HEK293 (cell line): ENCODE measurements around the gene PPP1R18.
"Not testable (repeated sequence)": the region's sequence is repeated elsewhere in the genome, so short reads cannot be mapped to it uniquely, and the experiment has no call there.

Source experiments
- CTCF ChIA-PET: fragments of 350-600 bp; formaldehyde crosslinking; extraction: SDS; loops from one replicate; lab custom pipeline; 2021; ENCODE audit warnings: antibody characterized with exemption; lab: Yijun Ruan, JAX
- POLR2A ChIA-PET: fragments of 300-600 bp; formaldehyde crosslinking; extraction: SDS; loops from one replicate; lab custom pipeline; 2020; ENCODE audit warnings: antibody characterized with exemption, inconsistent platforms; lab: Yijun Ruan, JAX
- H3K27ac ChIP-seq: fragments of 200-500 bp; sonication (Bioruptor generic); 2 replicates; pipeline ENCODE4 v1.5.1; 2014; ENCODE audit warnings: low read depth, low read length, control low read depth, inconsistent platforms; ENCODE audit errors: extremely low read depth
- H3K36me3 ChIP-seq, 2 experiments: fragments of 200-500 bp in 1 of 2; sonication (Bioruptor generic) in 1 of 2; 1 replicate in 1 of 2; 2 replicates in 1 of 2; pipeline ENCODE4 v1.5.1; 2014 to 2017; ENCODE audit warnings: inconsistent platforms in 2 of 2, low read length in 2 of 2; ENCODE audit not compliant: control insufficient read depth in 2 of 2, insufficient read depth in 1 of 2
- H3K4me1 ChIP-seq: fragments of 200-500 bp; sonication (Bioruptor generic); 2 replicates; pipeline ENCODE4 v1.5.1; 2014; ENCODE audit warnings: mild to moderate bottlenecking, low read length, inconsistent platforms; ENCODE audit not compliant: control insufficient read depth, insufficient read depth
- H3K4me3 ChIP-seq: 2 replicates; pipeline ENCODE4 v1.5.1; 2011; ENCODE audit warnings: low read depth, mild to moderate bottlenecking, control low read depth, low read length, moderate library complexity
- H3K9me3 ChIP-seq: fragments of 200-500 bp; sonication (Bioruptor generic); 2 replicates; pipeline ENCODE4 v1.5.1; 2014; ENCODE audit warnings: low read depth, low read length, inconsistent platforms; ENCODE audit not compliant: control insufficient read depth, insufficient read depth
- BCL11A ChIP-seq: fragments of 450-650 bp; formaldehyde crosslinking; IDR thresholded peaks from 2 replicates; pipeline ENCODE4 v1.5.1; 2016; ENCODE audit warnings: low read depth, missing biosample characterization, missing genetic modification characterization
- EGR2 ChIP-seq: fragments of 450-650 bp; formaldehyde crosslinking; IDR thresholded peaks from 2 replicates; pipeline ENCODE4 v1.5.1; 2016; ENCODE audit warnings: low read depth, missing biosample characterization, missing genetic modification characterization
- SALL2 ChIP-seq: fragments of 450-650 bp; formaldehyde crosslinking; IDR thresholded peaks from 2 replicates; pipeline ENCODE4 v1.5.0; 2017; ENCODE audit warnings: missing biosample characterization, mild to moderate bottlenecking, missing genetic modification characterization, borderline replicate concordance
- SCRT2 ChIP-seq: fragments of 450-650 bp; formaldehyde crosslinking; IDR thresholded peaks from 2 replicates; pipeline ENCODE4 v1.5.1; 2016; ENCODE audit warnings: missing biosample characterization, missing genetic modification characterization
- ZFHX2 ChIP-seq: fragments of 450-650 bp; formaldehyde crosslinking; conservative IDR thresholded peaks from 2 replicates; pipeline ENCODE4 v1.5.1; 2016; ENCODE audit warnings: missing biosample characterization, missing genetic modification characterization
- ZNF335 ChIP-seq: fragments of 450-650 bp; formaldehyde crosslinking; conservative IDR thresholded peaks from 2 replicates; pipeline ENCODE4 v1.5.1; 2016; ENCODE audit warnings: missing biosample characterization, missing genetic modification characterization
- ZNF394 ChIP-seq: fragments of 450-650 bp; formaldehyde crosslinking; IDR thresholded peaks from 2 replicates; pipeline ENCODE4 v1.5.1; 2016; ENCODE audit warnings: missing biosample characterization, missing genetic modification characterization, mild to moderate bottlenecking, moderate library complexity, borderline replicate concordance
- ZNF473 ChIP-seq: fragments of 450-650 bp; formaldehyde crosslinking; IDR thresholded peaks from 2 replicates; pipeline ENCODE4 v1.5.1; 2017; ENCODE audit warnings: missing biosample characterization, missing genetic modification characterization
- ZNF521 ChIP-seq: fragments of 450-650 bp; formaldehyde crosslinking; IDR thresholded peaks from 2 replicates; pipeline ENCODE4 v1.5.1; 2017; ENCODE audit warnings: missing biosample characterization, mild to moderate bottlenecking, missing genetic modification characterization
- ZNF549 ChIP-seq: fragments of 450-650 bp; IDR thresholded peaks from 2 replicates; pipeline ENCODE4 v1.5.1; 2018; ENCODE audit warnings: missing biosample characterization, missing genetic modification characterization, mild to moderate bottlenecking, inconsistent platforms, moderate library complexity
- ZNF600 ChIP-seq: fragments of 450-650 bp; formaldehyde crosslinking; IDR thresholded peaks from 2 replicates; pipeline ENCODE4 v1.5.1; 2016; ENCODE audit warnings: missing biosample characterization, missing genetic modification characterization
- ZNF658 ChIP-seq: fragments of 450-650 bp; formaldehyde crosslinking; IDR thresholded peaks from 2 replicates; pipeline ENCODE4; 2016; ENCODE audit warnings: missing biosample characterization, missing genetic modification characterization
- ZNF677 ChIP-seq: fragments of 450-650 bp; IDR thresholded peaks from 2 replicates; pipeline ENCODE4 v1.5.0; 2018; ENCODE audit warnings: missing biosample characterization, mild to moderate bottlenecking, missing genetic modification characterization, moderate library complexity
- ZNF785 ChIP-seq: fragments of 450-650 bp; formaldehyde crosslinking; IDR thresholded peaks from 2 replicates; pipeline ENCODE4 v1.5.1; 2016; ENCODE audit warnings: missing biosample characterization, missing genetic modification characterization
- TF ChIP-seq, protein P1 (sequence below): fragments of 450-650 bp; formaldehyde crosslinking; IDR thresholded peaks from 2 replicates; pipeline ENCODE4 v1.5.1; 2016; ENCODE audit warnings: missing biosample characterization, missing genetic modification characterization
- TF ChIP-seq, protein P2 (sequence below): sonication (generic); formaldehyde crosslinking; IDR thresholded peaks from 2 replicates; pipeline ENCODE4 v1.8.1; 2022; ENCODE audit warnings: mild to moderate bottlenecking, moderate library complexity, missing genetic modification reagents
- TF ChIP-seq, protein P3 (sequence below): fragments of 450-650 bp; formaldehyde crosslinking; IDR thresholded peaks from 2 replicates; pipeline ENCODE4 v1.5.1; 2016; ENCODE audit warnings: missing biosample characterization, missing genetic modification characterization

PPP1R18 gene

DNA sequence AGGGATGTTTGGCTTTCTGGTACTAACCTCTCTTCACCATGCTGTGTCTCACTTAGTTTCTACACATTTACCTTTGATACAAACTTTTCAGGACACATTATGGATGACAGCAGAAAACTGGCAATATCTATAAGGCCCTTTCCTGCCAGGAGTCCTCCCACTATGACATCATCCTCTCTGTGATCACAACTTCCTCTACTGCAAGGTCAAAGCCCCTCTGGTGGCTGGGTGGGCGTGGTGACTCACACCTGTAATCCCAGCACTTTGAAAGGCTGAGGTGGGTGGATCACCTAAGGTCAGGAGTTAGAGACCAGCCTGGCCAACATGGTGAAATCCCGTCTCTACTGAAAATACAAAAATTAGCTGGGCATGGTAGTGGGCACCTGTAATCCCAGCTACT, 20.1 kb downstream of the PPP1R18 start (continued):
- TF ChIP-seq SCRT2 (tag by site-specific recombination), result peak; percentile 70
- peak; percentile 95 for TF ChIP-seq ZFHX2 (tag by site-specific recombination)
- TF ChIP-seq, protein P1, sequence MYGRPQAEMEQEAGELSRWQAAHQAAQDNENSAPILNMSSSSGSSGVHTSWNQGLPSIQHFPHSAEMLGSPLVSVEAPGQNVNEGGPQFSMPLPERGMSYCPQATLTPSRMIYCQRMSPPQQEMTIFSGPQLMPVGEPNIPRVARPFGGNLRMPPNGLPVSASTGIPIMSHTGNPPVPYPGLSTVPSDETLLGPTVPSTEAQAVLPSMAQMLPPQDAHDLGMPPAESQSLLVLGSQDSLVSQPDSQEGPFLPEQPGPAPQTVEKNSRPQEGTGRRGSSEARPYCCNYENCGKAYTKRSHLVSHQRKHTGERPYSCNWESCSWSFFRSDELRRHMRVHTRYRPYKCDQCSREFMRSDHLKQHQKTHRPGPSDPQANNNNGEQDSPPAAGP (tag by site-specific recombination), result 0 out of 2 replicates have a peak, but pooled peaks have one; percentile 16

DNA sequence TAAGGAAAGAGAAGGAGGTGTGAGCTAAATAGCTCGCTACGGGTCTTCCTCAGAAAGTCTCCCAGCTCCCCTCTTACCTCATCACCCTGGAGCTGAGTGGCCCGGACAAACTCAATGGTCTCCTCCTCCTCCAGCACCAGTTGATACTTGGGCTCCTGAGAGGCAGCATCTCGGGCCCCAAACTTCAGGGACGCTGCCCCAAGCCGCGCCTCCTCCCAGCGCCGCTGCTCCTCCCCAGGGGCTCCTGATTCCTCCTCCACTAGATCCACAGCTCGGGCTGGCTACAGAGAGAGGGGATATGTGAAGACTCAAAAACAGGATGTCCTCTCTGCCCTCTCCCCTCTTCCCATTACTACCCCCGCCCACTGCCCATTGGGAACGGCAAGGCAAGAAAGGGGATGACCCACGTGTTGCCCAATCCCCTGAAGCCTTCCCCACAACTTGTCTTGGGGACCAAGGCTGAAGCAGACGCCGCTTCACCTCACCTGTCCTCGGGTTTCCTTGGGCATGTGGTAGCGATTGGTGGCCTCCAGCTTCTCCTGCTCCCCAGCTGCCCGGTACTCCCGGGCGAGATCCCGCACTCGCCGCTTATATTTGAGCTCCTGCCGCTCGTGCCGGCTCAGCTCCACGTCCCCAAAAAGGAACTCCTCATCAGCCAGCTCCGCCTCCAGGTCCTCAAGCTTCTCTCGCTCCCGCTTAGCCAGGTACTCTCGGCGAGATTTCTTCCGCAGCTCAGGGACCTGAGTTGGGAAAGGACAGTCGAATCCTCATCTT, 21.3 kb downstream of the PPP1R18 start:
- CTCF ChIA-PET, result interaction anchor here (0.6 to 1.6 kb wide), 6 partner anchors 13 to 829 kb away, joined by 3 to 9 read pairs (median 3); no protein-coding TSS in a partner anchor
- TF ChIP-seq ZNF521 (tag by site-specific recombination) (no peak), ZNF658 (no peak), ZNF473 (tag by site-specific recombination) (no peak), SALL2 (no peak), ZNF677 (tag by site-specific recombination) (no peak), ZNF785 (no peak)
- TF ChIP-seq, protein P2, sequence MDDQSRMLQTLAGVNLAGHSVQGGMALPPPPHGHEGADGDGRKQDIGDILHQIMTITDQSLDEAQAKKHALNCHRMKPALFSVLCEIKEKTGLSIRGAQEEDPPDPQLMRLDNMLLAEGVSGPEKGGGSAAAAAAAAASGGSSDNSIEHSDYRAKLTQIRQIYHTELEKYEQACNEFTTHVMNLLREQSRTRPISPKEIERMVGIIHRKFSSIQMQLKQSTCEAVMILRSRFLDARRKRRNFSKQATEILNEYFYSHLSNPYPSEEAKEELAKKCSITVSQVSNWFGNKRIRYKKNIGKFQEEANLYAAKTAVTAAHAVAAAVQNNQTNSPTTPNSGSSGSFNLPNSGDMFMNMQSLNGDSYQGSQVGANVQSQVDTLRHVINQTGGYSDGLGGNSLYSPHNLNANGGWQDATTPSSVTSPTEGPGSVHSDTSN (CRISPR knock-in tag), result no peak
- POLR2A ChIA-PET, result interaction anchor here (0.6 to 1.4 kb wide), 3 partner anchors 52 to 462 kb away, joined by 3 to 5 read pairs (median 4); no protein-coding TSS in a partner anchor
- peaks cover 56 to 78% of the 10 kb centered on the region in 2 experiments for H3K36me3 ChIP-seq
- no peaks in the 10 kb centered on the region for H3K4me1 ChIP-seq
- no peak overlapping the region for H3K27ac ChIP-seq
- no peaks in the 10 kb centered on the region for H3K9me3 ChIP-seq
- no peak overlapping the region for H3K4me3 ChIP-seq

DNA sequence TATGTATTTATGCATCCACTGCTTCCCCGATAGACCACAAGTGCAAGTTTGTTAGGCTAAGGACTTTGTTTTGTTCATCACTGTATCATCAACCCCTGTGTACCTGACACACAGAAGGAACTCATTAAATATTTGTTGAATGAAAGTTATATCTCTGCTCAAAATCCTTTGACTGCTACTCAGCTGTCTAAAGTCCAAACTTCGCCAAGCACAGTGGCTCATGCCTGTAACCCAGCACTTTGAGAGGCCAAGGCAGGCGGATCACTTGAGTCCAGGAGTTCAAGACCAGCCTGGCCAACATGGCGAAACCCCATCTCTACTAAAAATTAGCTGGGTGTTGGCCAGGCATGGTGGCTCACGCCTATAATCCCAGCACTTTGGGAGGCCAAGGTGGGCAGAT, 28.5 kb downstream of the PPP1R18 start:
- CTCF ChIA-PET, result interaction anchor here (0.6 to 0.7 kb wide), 2 partner anchors 16 to 413 kb away, joined by 3 read pairs; no protein-coding TSS in a partner anchor
- not testable (repeated sequence) for H3K27ac ChIP-seq

DNA sequence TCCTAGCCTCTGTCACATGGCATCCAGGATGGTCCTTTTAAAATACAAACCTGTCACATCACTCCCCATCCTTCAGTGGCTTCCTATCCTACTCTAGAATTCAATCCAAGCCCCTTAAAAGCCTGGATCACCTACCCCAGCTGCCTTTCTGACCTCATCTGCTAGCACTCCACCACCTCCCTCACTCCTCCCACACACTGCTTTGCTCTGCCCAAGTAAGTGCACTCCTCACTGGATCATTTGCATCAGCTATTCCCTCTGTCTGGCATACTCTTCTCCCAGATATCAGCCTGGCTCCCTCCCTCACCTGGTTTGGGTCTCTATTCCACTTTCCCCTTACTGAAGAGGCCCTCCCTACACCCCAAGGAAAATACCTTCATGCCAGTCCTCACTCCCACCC, 29.0 kb downstream of the PPP1R18 start:
- CTCF ChIA-PET, result interaction anchor here (0.6 to 1.3 kb wide), 2 partner anchors 15 to 17 kb away, joined by 3 to 4 read pairs; partner anchors contain the start of gene DHX16
- Histone ChIP-seq H3K36me3 (peaks cover 49 to 92% of the 10 kb centered on the region in 2 experiments), H3K4me1 (no peaks in the 10 kb centered on the region), H3K4me3 (no peak overlapping the region), H3K27ac (no peak overlapping the region), H3K9me3 (no peaks in the 10 kb centered on the region)
- POLR2A ChIA-PET, result interaction anchor here (1.1 to 1.6 kb wide), 2 partner anchors 15 kb away, joined by 3 to 5 read pairs; partner anchors contain the start of gene DHX16
- peak; percentile 95 for TF ChIP-seq ZFHX2 (tag by site-specific recombination)
- peak; percentile 96 for TF ChIP-seq EGR2 (tag by site-specific recombination)
- TF ChIP-seq, protein P3, sequence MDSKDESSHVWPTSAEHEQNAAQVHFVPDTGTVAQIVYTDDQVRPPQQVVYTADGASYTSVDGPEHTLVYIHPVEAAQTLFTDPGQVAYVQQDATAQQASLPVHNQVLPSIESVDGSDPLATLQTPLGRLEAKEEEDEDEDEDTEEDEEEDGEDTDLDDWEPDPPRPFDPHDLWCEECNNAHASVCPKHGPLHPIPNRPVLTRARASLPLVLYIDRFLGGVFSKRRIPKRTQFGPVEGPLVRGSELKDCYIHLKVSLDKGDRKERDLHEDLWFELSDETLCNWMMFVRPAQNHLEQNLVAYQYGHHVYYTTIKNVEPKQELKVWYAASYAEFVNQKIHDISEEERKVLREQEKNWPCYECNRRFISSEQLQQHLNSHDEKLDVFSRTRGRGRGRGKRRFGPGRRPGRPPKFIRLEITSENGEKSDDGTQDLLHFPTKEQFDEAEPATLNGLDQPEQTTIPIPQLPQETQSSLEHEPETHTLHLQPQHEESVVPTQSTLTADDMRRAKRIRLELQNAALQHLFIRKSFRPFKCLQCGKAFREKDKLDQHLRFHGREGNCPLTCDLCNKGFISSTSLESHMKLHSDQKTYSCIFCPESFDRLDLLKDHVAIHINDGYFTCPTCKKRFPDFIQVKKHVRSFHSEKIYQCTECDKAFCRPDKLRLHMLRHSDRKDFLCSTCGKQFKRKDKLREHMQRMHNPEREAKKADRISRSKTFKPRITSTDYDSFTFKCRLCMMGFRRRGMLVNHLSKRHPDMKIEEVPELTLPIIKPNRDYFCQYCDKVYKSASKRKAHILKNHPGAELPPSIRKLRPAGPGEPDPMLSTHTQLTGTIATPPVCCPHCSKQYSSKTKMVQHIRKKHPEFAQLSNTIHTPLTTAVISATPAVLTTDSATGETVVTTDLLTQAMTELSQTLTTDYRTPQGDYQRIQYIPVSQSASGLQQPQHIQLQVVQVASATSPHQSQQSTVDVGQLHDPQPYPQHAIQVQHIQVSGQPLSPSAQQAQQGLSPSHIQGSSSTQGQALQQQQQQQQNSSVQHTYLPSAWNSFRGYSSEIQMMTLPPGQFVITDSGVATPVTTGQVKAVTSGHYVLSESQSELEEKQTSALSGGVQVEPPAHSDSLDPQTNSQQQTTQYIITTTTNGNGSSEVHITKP (tag by site-specific recombination), result no peak
- peak; percentile 63; the same call in 1 of the 2 replicates for TF ChIP-seq ZNF394 (tag by site-specific recombination)
- peak; percentile 67 for TF ChIP-seq ZNF600
- TF ChIP-seq ZNF549, result no peak
- no peak; the same call in 1 of the 2 replicates for TF ChIP-seq ZNF335
- TF ChIP-seq BCL11A (tag by site-specific recombination), result no peak

More for the DNA sequence above, 28.5 kb downstream of the PPP1R18 start:
- not testable (repeated sequence) for H3K9me3 ChIP-seq, H3K4me1 ChIP-seq, H3K4me3 ChIP-seq
- POLR2A ChIA-PET, result interaction anchor here (1.1 kb wide), 1 partner anchor 15 kb away, joined by 3 read pairs; the partner anchor contains the start of gene DHX16
- peaks cover 52 to 92% of the 10 kb centered on the region in 2 experiments for H3K36me3 ChIP-seq
